ENCODE data around the gene MST1R.

Gene MST1R

DNA sequence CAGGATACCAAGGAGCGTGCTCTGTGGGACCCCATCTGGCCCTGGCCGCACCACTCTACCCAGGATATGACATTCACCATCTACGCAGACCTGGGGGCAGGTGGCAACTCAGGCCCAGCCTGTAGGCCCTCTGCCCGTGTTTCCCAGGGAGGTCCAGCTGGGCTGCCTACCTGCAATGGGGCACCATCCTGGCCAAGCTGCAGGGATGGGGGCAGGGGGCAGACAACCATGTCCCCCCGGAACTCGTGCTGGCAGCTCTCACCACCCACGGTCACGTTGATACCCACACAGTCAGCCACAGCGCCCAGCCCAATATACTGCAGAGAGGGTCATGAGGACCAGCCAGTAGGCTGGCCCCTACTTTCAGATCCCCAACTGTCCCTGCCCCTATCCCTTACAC lies 7.9 kb downstream of the MST1R start:
- Histone ChIP-seq H2AK5ac (ENCODE audit: low read length, severe bottlenecking) (no peak overlapping the region), H3K4me2 (ENCODE audit: low read length, poor library complexity, severe bottlenecking) (no peak overlapping the region), H2AFZ (ENCODE audit: low read depth, low read length) (no peak overlapping the region), H3K36me3 (ENCODE audit: control insufficient read depth in 1 of 2, insufficient read depth in 2 of 2, low read depth in 1 of 2, low read length in 2 of 2) (no peaks in the 10 kb centered on the region), H3K9ac (ENCODE audit: low read length) (no peak overlapping the region), H2BK15ac (ENCODE audit: low read depth, poor library complexity, severe bottlenecking) (no peak overlapping the region), H2BK12ac (ENCODE audit: low read length in 2 of 2) (no peak overlapping the region), H3K9me3 (ENCODE audit: control insufficient read depth, low read length) (no peaks in the 10 kb centered on the region), H4K8ac (ENCODE audit: low read length) (no peak overlapping the region), H3K4me3 (ENCODE audit: insufficient read depth in 1 of 2, low read depth in 1 of 2, low read length in 2 of 2) (no peak overlapping the region), H2BK5ac (ENCODE audit: low read depth, low read length, poor library complexity, severe bottlenecking) (no peak overlapping the region), H3K27me3 (ENCODE audit: control insufficient read depth in 1 of 2, insufficient read depth in 1 of 2, low read length in 2 of 2) (peaks cover 7 to 14% of the 10 kb centered on the region in 2 experiments), H3K14ac (ENCODE audit: low read length in 2 of 2) (no peak overlapping the region), H2BK120ac (ENCODE audit: low read depth, low read length) (no peak overlapping the region), H3K27ac (ENCODE audit: low read length, poor library complexity, severe bottlenecking) (no peak overlapping the region), H3K18ac (ENCODE audit: low read depth in 1 of 2, low read length in 2 of 2) (no peak overlapping the region), H3K4ac (ENCODE audit: low read depth in 1 of 2, low read length in 2 of 2) (no peak overlapping the region), H3K79me1 (replicated peaks; ENCODE audit: low read length, poor library complexity, severe bottlenecking) (no peaks in the 10 kb centered on the region), H3K4me1 (ENCODE audit: control insufficient read depth, insufficient read depth, low read depth, low read length) (peaks cover 4% of the 10 kb centered on the region), H4K91ac (ENCODE audit: low read length) (peak overlapping the region; percentile 62), H3K23ac (ENCODE audit: low read length in 2 of 2) (no peak overlapping the region)
- no peak for DNase-seq
- WGBS, result 95% methylated on average over 9 of the region's 9 CpGs

DNA sequence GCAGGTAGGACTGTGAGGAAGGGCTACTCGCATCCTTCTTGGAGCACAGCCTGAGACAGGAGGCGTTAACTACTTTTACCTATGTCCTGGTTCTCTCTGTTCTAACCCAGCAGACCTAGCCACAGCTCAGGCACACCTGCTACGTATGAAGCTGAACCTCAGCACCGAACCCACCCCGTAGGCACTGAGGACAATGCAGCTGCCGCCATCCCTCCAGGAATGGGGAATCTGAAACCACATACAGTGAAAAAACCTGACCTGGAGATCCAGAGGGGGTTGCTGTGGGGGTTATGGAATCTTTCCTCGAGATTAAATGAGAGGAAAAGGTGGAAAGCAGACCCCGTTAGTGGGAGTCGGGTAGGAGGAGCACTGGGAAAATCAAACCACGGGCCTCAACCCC lies 14.4 kb downstream of the MST1R start:
- Histone ChIP-seq H3K4me3 (ENCODE audit: insufficient read depth in 1 of 2, low read depth in 1 of 2, low read length in 2 of 2) (no peak overlapping the region), H3K79me1 (replicated peaks; ENCODE audit: low read length, poor library complexity, severe bottlenecking) (no peaks in the 10 kb centered on the region), H2BK15ac (ENCODE audit: low read depth, poor library complexity, severe bottlenecking) (no peak overlapping the region), H3K9ac (ENCODE audit: low read length) (no peak overlapping the region), H3K27ac (ENCODE audit: low read length, poor library complexity, severe bottlenecking) (no peak overlapping the region), H3K9me3 (ENCODE audit: control insufficient read depth, low read length) (no peaks in the 10 kb centered on the region), H2BK120ac (ENCODE audit: low read depth, low read length) (no peak overlapping the region), H3K4me1 (ENCODE audit: control insufficient read depth, insufficient read depth, low read depth, low read length) (no peaks in the 10 kb centered on the region), H3K14ac (ENCODE audit: low read length in 2 of 2) (no peak overlapping the region), H2BK12ac (ENCODE audit: low read length in 2 of 2) (no peak overlapping the region), H2BK5ac (ENCODE audit: low read depth, low read length, poor library complexity, severe bottlenecking) (no peak overlapping the region), H3K27me3 (ENCODE audit: control insufficient read depth in 1 of 2, insufficient read depth in 1 of 2, low read length in 2 of 2) (peaks cover 0 to 8% of the 10 kb centered on the region in 2 experiments), H3K4ac (ENCODE audit: low read depth in 1 of 2, low read length in 2 of 2) (no peak overlapping the region), H2AK5ac (ENCODE audit: low read length, severe bottlenecking) (no peak overlapping the region), H3K4me2 (ENCODE audit: low read length, poor library complexity, severe bottlenecking) (no peak overlapping the region), H4K8ac (ENCODE audit: low read length) (no peak overlapping the region), H3K18ac (ENCODE audit: low read depth in 1 of 2, low read length in 2 of 2) (no peak overlapping the region), H3K36me3 (ENCODE audit: control insufficient read depth in 1 of 2, insufficient read depth in 2 of 2, low read depth in 1 of 2, low read length in 2 of 2) (no peaks in the 10 kb centered on the region), H2AFZ (ENCODE audit: low read depth, low read length) (no peak overlapping the region), H4K91ac (ENCODE audit: low read length) (no peak overlapping the region), H3K23ac (ENCODE audit: low read length in 2 of 2) (no peak overlapping the region)
- WGBS, result 83% methylated on average over 10 of the region's 10 CpGs
- no peak for DNase-seq

DNA sequence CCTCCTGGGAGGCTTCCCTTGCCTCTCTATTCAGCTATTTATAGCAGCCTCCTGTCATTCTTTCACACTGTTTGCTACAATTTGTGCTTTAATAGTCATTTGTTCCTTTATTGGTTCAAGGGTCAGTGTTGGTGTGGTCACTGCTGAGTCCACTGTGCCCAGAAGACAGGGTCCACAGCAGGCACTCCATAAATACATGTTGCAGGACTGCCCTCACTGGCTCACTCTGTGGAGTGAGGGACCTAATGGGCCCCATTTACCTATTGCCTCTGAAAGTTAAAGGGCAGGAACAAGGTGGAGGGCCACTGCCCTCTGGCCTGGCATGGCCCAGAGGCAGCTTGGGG lies 16.8 kb downstream of the MST1R start:
- Histone ChIP-seq H3K4ac (ENCODE audit: low read depth in 1 of 2, low read length in 2 of 2) (no peak overlapping the region), H3K4me2 (ENCODE audit: low read length, poor library complexity, severe bottlenecking) (no peak overlapping the region), H2BK120ac (ENCODE audit: low read depth, low read length) (no peak overlapping the region), H3K9me3 (ENCODE audit: control insufficient read depth, low read length) (no peaks in the 10 kb centered on the region), H4K8ac (ENCODE audit: low read length) (no peak overlapping the region), H2AFZ (ENCODE audit: low read depth, low read length) (no peak overlapping the region), H3K4me3 (ENCODE audit: insufficient read depth in 1 of 2, low read depth in 1 of 2, low read length in 2 of 2) (no peak overlapping the region), H4K91ac (ENCODE audit: low read length) (no peak overlapping the region), H2AK5ac (ENCODE audit: low read length, severe bottlenecking) (no peak overlapping the region), H3K27me3 (ENCODE audit: control insufficient read depth in 1 of 2, insufficient read depth in 1 of 2, low read length in 2 of 2) (peaks cover 11 to 18% of the 10 kb centered on the region in 2 experiments), H2BK5ac (ENCODE audit: low read depth, low read length, poor library complexity, severe bottlenecking) (no peak overlapping the region), H2BK12ac (ENCODE audit: low read length in 2 of 2) (no peak overlapping the region), H3K79me1 (replicated peaks; ENCODE audit: low read length, poor library complexity, severe bottlenecking) (no peaks in the 10 kb centered on the region), H3K36me3 (ENCODE audit: control insufficient read depth in 1 of 2, insufficient read depth in 2 of 2, low read depth in 1 of 2, low read length in 2 of 2) (no peaks in the 10 kb centered on the region), H3K23ac (ENCODE audit: low read length in 2 of 2) (no peak overlapping the region), H3K9ac (ENCODE audit: low read length) (no peak overlapping the region), H3K14ac (ENCODE audit: low read length in 2 of 2) (no peak overlapping the region), H2BK15ac (ENCODE audit: low read depth, poor library complexity, severe bottlenecking) (no peak overlapping the region), H3K4me1 (ENCODE audit: control insufficient read depth, insufficient read depth, low read depth, low read length) (no peaks in the 10 kb centered on the region), H3K27ac (ENCODE audit: low read length, poor library complexity, severe bottlenecking) (no peak overlapping the region), H3K18ac (ENCODE audit: low read depth in 1 of 2, low read length in 2 of 2) (no peak overlapping the region)
- no peak for DNase-seq

DNA sequence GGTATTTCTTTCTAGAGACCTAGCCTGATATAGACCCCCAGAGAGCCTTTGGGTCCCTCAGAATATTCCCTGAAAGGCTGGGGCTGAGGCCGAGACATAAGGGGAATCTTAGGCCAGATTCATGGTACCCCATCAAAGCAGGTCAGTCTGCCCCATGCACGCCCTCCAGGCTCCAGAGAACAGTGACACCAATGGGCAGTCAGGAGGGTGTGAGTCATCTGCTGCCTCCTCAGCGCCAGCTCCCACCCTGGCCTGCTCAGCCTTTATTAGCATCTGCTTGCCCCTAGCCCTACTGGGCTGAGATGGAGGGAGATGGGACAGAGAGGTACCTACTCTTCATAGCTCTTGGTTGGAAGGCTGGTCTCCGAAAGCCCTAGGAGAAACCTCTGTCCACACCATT lies 19.7 kb downstream of the MST1R start:
- Histone ChIP-seq H2BK120ac (ENCODE audit: low read depth, low read length) (no peak overlapping the region), H3K9me3 (ENCODE audit: control insufficient read depth, low read length) (no peaks in the 10 kb centered on the region), H2AFZ (ENCODE audit: low read depth, low read length) (no peak overlapping the region), H3K79me1 (replicated peaks; ENCODE audit: low read length, poor library complexity, severe bottlenecking) (no peaks in the 10 kb centered on the region), H2AK5ac (ENCODE audit: low read length, severe bottlenecking) (no peak overlapping the region), H3K36me3 (ENCODE audit: control insufficient read depth in 1 of 2, insufficient read depth in 2 of 2, low read depth in 1 of 2, low read length in 2 of 2) (no peaks in the 10 kb centered on the region), H3K14ac (ENCODE audit: low read length in 2 of 2) (no peak overlapping the region), H3K23ac (ENCODE audit: low read length in 2 of 2) (no peak overlapping the region), H3K4me3 (ENCODE audit: insufficient read depth in 1 of 2, low read depth in 1 of 2, low read length in 2 of 2) (no peak overlapping the region), H3K4ac (ENCODE audit: low read depth in 1 of 2, low read length in 2 of 2) (no peak overlapping the region), H3K9ac (ENCODE audit: low read length) (no peak overlapping the region), H3K18ac (ENCODE audit: low read depth in 1 of 2, low read length in 2 of 2) (no peak overlapping the region), H2BK5ac (ENCODE audit: low read depth, low read length, poor library complexity, severe bottlenecking) (no peak overlapping the region), H4K91ac (ENCODE audit: low read length) (no peak overlapping the region), H3K27ac (ENCODE audit: low read length, poor library complexity, severe bottlenecking) (no peak overlapping the region), H2BK15ac (ENCODE audit: low read depth, poor library complexity, severe bottlenecking) (no peak overlapping the region), H2BK12ac (ENCODE audit: low read length in 2 of 2) (no peak overlapping the region), H3K4me2 (ENCODE audit: low read length, poor library complexity, severe bottlenecking) (no peak overlapping the region), H3K27me3 (ENCODE audit: control insufficient read depth in 1 of 2, insufficient read depth in 1 of 2, low read length in 2 of 2) (peaks cover 28 to 29% of the 10 kb centered on the region in 2 experiments), H3K4me1 (ENCODE audit: control insufficient read depth, insufficient read depth, low read depth, low read length) (no peaks in the 10 kb centered on the region), H4K8ac (ENCODE audit: low read length) (no peak overlapping the region)
- no peak for DNase-seq
- 84% methylated on average over 3 of the region's 4 CpGs for WGBS

Data from mesenchymal stem cell (in vitro differentiated cells and primary cell).